Right lobe of liver (tissue), 6 donors: ENCODE measurements around the gene INPP4B. TPM values are rescaled to one million over a fixed set of nuclear protein-coding genes. Genes with fewer than 3 reads are reported as not detected.

ENCODE experiments used
- ATAC-seq, 4 donors: fragments of 200-7000 bp; cut with Tn5 transposase; one replicate each; pipeline ENCODE4 v1.9.1; 2020; ENCODE audit warnings: mild to moderate bottlenecking in 4 of 4, moderate library complexity in 4 of 4
- DNase-seq, 3 donors: peaks; one replicate each; pipeline ENCODE4 v3.0.0-alpha.2; 2020
- H3K27ac ChIP-seq, 3 donors: fragments of 200-600 bp; one replicate each; pipeline ENCODE4 v1.8.0; 2022
- H3K27me3 ChIP-seq, 2 donors: fragments of 200-600 bp; one replicate each; pipeline ENCODE4 v1.8.0; 2022
- H3K36me3 ChIP-seq, 4 donors: fragments of 200-600 bp; sonication (generic) in 1 of 4; one replicate each; pipeline versions ENCODE4 v1.5.1 to v1.8.0; 2017 to 2022; ENCODE audit warnings: control low read depth in 1 of 4
- H3K4me1 ChIP-seq, 4 donors: fragments of 200-600 bp; sonication (generic) in 1 of 4; one replicate each; pipeline versions ENCODE4 v1.5.1 to v1.8.0; 2017 to 2022; ENCODE audit warnings: control low read depth in 1 of 4
- H3K4me3 ChIP-seq, 3 donors: fragments of 200-600 bp; one replicate each; pipeline ENCODE4 v1.8.0; 2022
- H3K9me3 ChIP-seq, 4 donors: fragments of 200-600 bp; sonication (generic) in 1 of 4; one replicate each; pipeline versions ENCODE4 v1.5.1 to v1.8.0; 2017 to 2022; ENCODE audit warnings: control low read depth in 1 of 4
- CTCF ChIP-seq, 4 donors: fragments of 200-600 bp in 3 of 4; fragments of 450-650 bp in 1 of 4; IDR thresholded peaks; one replicate each; pipeline versions ENCODE4 v1.5.1 to v1.8.0; 2016 to 2022; ENCODE audit warnings: antibody characterized with exemption in 4 of 4, mild to moderate bottlenecking in 2 of 4
- POLR2A ChIP-seq: fragments of 450-650 bp; IDR thresholded peaks from one replicate; pipeline ENCODE4 v1.6.1; 2017; ENCODE audit warnings: antibody characterized with exemption, mild to moderate bottlenecking
- WGBS: methylation state at CpG from one replicate; pipeline ENCODE4 v1.1.6; 2018; ENCODE audit warnings: low coverage, low lambda C conversion rate; ENCODE audit not compliant: insufficient coverage; ENCODE audit errors: missing lambda C conversion rate; 5-methylcytosine and 5-hydroxymethylcytosine counted together
- intact Hi-C, 2 donors: fragments of 100-400 bp; cut with DNase I; formaldehyde crosslinking; loops; one replicate each; pipeline versions ENCODE4 v1.11.2 to v1.14.1; 2022
- total RNA-seq, 6 experiments: library from RNA; depleted of rRNA in 2 of 6; stranded (reverse); fragments of >200 nt in 2 of 6; fragmentation: NEBNext Ultra II Directional in 3 of 6; extraction: Animal tissue kit (Norgen Biotek cat#: 25700) in 3 of 6; gene quantifications; one replicate each; pipeline versions ENCODE4 v1.1.0 to v1.2.4, GENCODE V29; 2016 to 2023
- donor health status: DM: no; HTN: yes; CAD: no.
- donor health status: DM: no; HTN: no; CAD: no.
- donor health status: DM: no; HTN: no; CAD: no.
- donor health status: DM: no; HTN: yes; CAD: no.
- donor health status: DM: no; HTN: yes; CAD: no.

INPP4B gene
- total RNA-seq, 6 experiments from 2014 or later = 0.73 to 5.0 (median 1.6) TPM

DNA sequence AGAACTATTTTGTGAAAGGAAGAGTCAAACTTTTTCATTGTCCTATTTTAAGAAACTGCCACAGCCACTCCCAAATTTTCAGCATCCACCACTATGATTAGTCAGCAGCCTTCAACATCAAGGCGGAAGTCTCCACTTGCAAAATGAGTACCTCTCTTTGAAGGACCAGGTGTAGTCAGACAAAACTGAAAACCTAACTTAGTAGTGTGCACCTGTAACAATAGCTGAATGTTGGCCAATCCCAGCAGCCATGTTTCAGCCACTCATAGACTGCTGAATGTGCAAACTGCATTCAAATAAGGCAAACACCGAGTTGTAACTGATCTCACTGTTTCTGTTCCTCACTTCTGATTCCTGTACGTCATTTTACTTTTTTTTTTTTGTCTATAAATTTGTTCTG is 868.7 kb downstream of the INPP4B start:
- Histone ChIP-seq H3K36me3 (no peaks in the 10 kb centered on the region), H3K9me3 (no peaks in the 10 kb centered on the region), H3K27me3 (no peaks in the 10 kb centered on the region), H3K4me1 (no peaks in the 10 kb centered on the region), H3K4me3 (no peak overlapping the region), H3K27ac (no peak overlapping the region)
- TF ChIP-seq CTCF (IDR thresholded peaks at IDR 0.05) (no peak), POLR2A (no peak)
- DNase-seq = no peak
- no peak for ATAC-seq
- intact Hi-C loops = no loop called here
- WGBS = 36% methylated on average over 3 of the region's 3 CpGs
